ENCODE measurements around the gene NCKAP5L.
A peak's percentile ranks its signal among the peaks of the same experiment; 100 is the strongest.
"Not testable (repeated sequence)": the region's sequence is repeated elsewhere in the genome, so short reads cannot be mapped to it uniquely, and the experiment has no call there.

The NCKAP5L gene
- 12.6 to 28.6 (median 17.8) reads per million in 9 experiments for total RNA-seq

GRCh38 chr12:49828133-49829091 lies at the start of gene NCKAP5L:
Gene NCKAP5L (minus strand): TSS chr12:49828413. CDS start chr12:49804044, 24,369 bp downstream.
- peak; percentile 89 for ATAC-seq (replicated peaks)
- Mint-ChIP-seq H3K4me1 (ENCODE audit: low read depth in 2 of 2) (peaks cover 17 to 25% of the 10 kb centered on the region in 2 donors), H3K9me3 (no peaks in the 10 kb centered on the region), H3K27me3 (peaks cover 0 to 8% of the 10 kb centered on the region in 2 donors), H3K4me3 (peak within 1 kb of the TSS; percentile 79 to 84), H3K36me3 (ENCODE audit: insufficient read depth) (peaks cover 10% of the 10 kb centered on the region), H3K27ac (peak within 1 kb of the TSS; percentile 22 to 86)
- DNase-seq = peak; percentile 91

GRCh38 chr12:49877066-49877465 lies 48.9 kb upstream of the NCKAP5L start:
- no peak for DNase-seq
- Mint-ChIP-seq H3K9me3 (peaks cover 13 to 30% of the 10 kb centered on the region in 2 donors), H3K27ac (no peak overlapping the region), H3K36me3 (ENCODE audit: insufficient read depth) (peaks cover 2% of the 10 kb centered on the region), H3K4me1 (ENCODE audit: low read depth in 2 of 2) (peaks cover 5 to 6% of the 10 kb centered on the region in 2 donors), H3K4me3 (no peak overlapping the region), H3K27me3 (peaks cover 0 to 15% of the 10 kb centered on the region in 2 donors)
- no peak for ATAC-seq (replicated peaks)

DNA sequence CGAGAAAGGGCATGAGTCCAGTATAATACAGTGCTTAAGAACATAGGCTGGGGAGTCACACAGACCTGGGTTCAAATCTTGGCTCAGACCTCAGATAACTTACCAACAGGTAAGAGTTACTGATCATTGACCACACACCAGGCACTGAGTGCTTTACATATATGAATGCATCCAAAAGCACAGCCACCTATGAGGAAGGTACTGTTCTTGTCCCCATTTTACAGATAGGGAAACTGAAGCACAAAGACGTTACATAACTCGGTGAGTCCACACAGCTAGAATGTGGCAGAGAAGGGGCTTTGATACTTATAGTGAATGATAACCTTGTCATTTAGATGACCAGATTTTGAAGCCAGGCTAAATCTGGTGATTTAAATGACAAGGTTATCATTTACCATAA lies 47.9 kb upstream of the NCKAP5L start:
- DNase-seq (no peak), ATAC-seq (replicated peaks) (no peak)
- peaks cover 0 to 15% of the 10 kb centered on the region in 2 donors for H3K27me3 Mint-ChIP-seq
- H3K4me3 Mint-ChIP-seq = no peak overlapping the region
- H3K36me3 Mint-ChIP-seq (ENCODE audit: insufficient read depth) = peaks cover 2% of the 10 kb centered on the region
- H3K27ac Mint-ChIP-seq = no peak overlapping the region
- peaks cover 13 to 30% of the 10 kb centered on the region in 2 donors for H3K9me3 Mint-ChIP-seq
- H3K4me1 Mint-ChIP-seq (ENCODE audit: low read depth in 2 of 2) = peaks cover 5 to 6% of the 10 kb centered on the region in 2 donors

DNA sequence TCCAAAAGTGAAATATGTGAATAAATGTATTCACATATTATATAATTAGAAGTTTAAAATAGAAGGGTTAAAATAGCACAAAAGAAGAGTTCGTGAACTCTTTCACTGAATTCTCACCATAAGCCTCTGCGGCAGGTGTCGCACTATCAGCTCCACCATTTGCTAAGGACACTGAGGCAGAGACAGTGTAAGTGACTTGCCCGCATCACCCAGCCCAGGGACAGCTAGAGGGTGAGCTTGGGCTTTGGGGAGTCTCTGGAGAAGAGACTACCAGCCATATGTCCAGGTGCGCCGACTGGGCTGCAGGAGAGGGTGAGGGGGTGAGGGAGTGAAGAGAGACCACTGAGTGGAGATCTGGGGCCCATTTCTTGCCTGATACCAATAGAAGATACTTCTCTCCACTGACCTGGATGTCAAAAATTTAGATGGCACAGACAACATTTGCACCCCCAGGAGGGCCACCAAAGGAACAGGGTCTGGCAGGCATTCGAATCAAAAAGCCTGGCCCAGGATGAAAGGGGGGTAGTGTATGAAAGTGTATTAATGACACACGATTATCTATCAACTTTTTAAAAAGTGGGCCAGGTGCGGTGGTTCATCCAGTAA lies 47.0 kb upstream of the NCKAP5L start:
- Mint-ChIP-seq H3K4me1 (ENCODE audit: low read depth in 2 of 2) (peaks cover 3 to 5% of the 10 kb centered on the region in 2 donors), H3K4me3 (no peak overlapping the region), H3K9me3 (peaks cover 13 to 26% of the 10 kb centered on the region in 2 donors), H3K27me3 (peaks cover 0 to 15% of the 10 kb centered on the region in 2 donors), H3K36me3 (ENCODE audit: insufficient read depth) (peaks cover 2% of the 10 kb centered on the region), H3K27ac (no peak overlapping the region)
- DNase-seq = no peak
- no peak for ATAC-seq (replicated peaks)

GRCh38 chr12:49874142-49874897 lies 46.1 kb upstream of the NCKAP5L start:
- peaks cover 0 to 15% of the 10 kb centered on the region in 2 donors for H3K27me3 Mint-ChIP-seq
- H3K4me3 Mint-ChIP-seq = no peak overlapping the region
- H3K36me3 Mint-ChIP-seq (ENCODE audit: insufficient read depth) = peaks cover 2% of the 10 kb centered on the region
- H3K27ac Mint-ChIP-seq = no peak overlapping the region
- no peak for DNase-seq
- H3K4me1 Mint-ChIP-seq (ENCODE audit: low read depth in 2 of 2) = no peaks in the 10 kb centered on the region
- H3K9me3 Mint-ChIP-seq = peaks cover 12 to 18% of the 10 kb centered on the region in 2 donors
- ATAC-seq (replicated peaks) = no peak

GRCh38 chr12:49873361-49873934 lies 45.2 kb upstream of the NCKAP5L start:
- Mint-ChIP-seq H3K36me3 (ENCODE audit: insufficient read depth) (no peaks in the 10 kb centered on the region), H3K4me1 (ENCODE audit: low read depth in 2 of 2) (no peaks in the 10 kb centered on the region), H3K27me3 (peaks cover 0 to 15% of the 10 kb centered on the region in 2 donors), H3K4me3 (no peak overlapping the region), H3K27ac (no peak overlapping the region), H3K9me3 (peaks cover 6 to 9% of the 10 kb centered on the region in 2 donors)
- no peak for DNase-seq
- ATAC-seq (replicated peaks) = no peak

- Mint-ChIP-seq H3K4me3 (no peak overlapping the region), H3K27ac (no peak overlapping the region), H3K27me3 (peaks cover 2 to 18% of the 10 kb centered on the region in 2 donors), H3K9me3 (peaks cover 2 to 3% of the 10 kb centered on the region in 2 donors), H3K36me3 (ENCODE audit: insufficient read depth) (no peaks in the 10 kb centered on the region), H3K4me1 (ENCODE audit: low read depth in 2 of 2) (peaks cover under 1% of the 10 kb centered on the region in 2 donors)
- ATAC-seq (replicated peaks) (no peak), DNase-seq (no peak)
Observed at GRCh38 chr12:49872781-49873181, 44.6 kb upstream of the NCKAP5L start.

DNA sequence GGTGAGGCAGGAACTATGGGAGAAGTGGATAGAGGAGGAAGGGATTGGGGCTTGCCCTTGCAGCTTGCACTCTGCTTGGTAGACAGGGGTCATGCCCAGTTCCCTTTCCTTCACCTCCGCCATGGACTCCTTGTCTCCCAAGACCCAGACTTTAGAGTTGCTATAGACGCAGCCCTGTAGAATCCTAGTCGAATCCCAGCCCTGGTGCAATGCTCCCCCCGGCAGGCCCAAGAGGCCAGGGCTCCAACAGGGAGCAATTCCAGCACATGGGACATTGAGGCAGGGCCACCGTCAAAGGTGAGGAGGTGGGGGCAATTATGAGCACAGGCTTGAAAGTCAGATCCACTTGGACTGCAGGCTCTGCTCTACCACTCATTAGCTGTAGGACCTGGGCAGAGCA lies 44.2 kb upstream of the NCKAP5L start:
- ATAC-seq (replicated peaks) (no peak), DNase-seq (no peak)
- Mint-ChIP-seq H3K4me3 (no peak overlapping the region), H3K36me3 (ENCODE audit: insufficient read depth) (no peaks in the 10 kb centered on the region), H3K9me3 (no peaks in the 10 kb centered on the region), H3K27ac (no peak overlapping the region), H3K4me1 (ENCODE audit: low read depth in 2 of 2) (peaks cover 3% of the 10 kb centered on the region in 2 donors), H3K27me3 (peaks cover 5 to 21% of the 10 kb centered on the region in 2 donors)

DNA sequence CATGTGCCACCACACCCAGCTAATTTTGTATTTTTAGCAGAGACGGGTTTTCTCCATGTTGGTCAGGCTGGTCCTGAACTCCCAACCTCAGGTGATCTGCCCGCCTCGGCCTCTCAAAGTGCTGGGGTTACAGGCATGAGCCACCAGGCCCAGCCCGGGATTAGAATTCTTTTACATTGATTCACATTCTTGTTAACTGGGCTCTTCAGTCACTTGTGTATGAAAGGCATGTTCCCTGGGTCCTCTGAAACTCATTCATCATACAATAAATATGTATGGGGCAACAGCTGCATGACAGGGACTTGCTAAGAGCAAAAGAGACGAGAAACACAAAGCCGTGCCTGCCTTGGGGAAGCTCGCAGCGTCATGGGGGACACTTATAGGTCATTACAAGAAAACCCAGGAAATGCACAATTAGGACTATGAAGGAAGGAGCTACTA lies 43.6 kb upstream of the NCKAP5L start:
- ATAC-seq (replicated peaks); H3K36me3 Mint-ChIP-seq (ENCODE audit: insufficient read depth); H3K4me1 Mint-ChIP-seq (ENCODE audit: low read depth in 2 of 2); H3K27ac Mint-ChIP-seq; DNase-seq; H3K4me3 Mint-ChIP-seq; H3K9me3 Mint-ChIP-seq: not testable (repeated sequence)
- H3K27me3 Mint-ChIP-seq = peaks cover 5 to 21% of the 10 kb centered on the region in 2 donors

DNA sequence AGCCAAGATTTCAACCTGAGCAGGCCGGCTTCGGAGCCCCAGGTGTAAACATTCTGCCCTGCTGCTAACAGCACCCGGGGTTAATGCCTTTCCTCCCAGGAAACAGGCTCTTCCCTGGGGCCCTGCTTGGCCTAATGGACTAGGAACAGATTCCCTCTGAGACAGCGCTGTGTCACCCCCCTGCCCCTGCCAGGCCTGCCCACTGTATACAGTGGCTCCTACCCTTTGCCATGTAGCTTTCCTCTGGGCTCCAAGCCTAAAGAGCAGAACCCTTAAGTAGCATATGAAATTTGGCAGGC lies 43.0 kb upstream of the NCKAP5L start:
- Mint-ChIP-seq H3K27ac (no peak overlapping the region), H3K27me3 (peaks cover 5 to 21% of the 10 kb centered on the region in 2 donors), H3K4me3 (no peak overlapping the region), H3K36me3 (ENCODE audit: insufficient read depth) (no peaks in the 10 kb centered on the region), H3K9me3 (no peaks in the 10 kb centered on the region), H3K4me1 (ENCODE audit: low read depth in 2 of 2) (peaks cover 3% of the 10 kb centered on the region in 2 donors)
- ATAC-seq (replicated peaks) (no peak), DNase-seq (no peak)

GRCh38 chr12:49870501-49871262 lies 42.5 kb upstream of the NCKAP5L start:
- DNase-seq (no peak), ATAC-seq (replicated peaks) (no peak)
- Mint-ChIP-seq H3K9me3 (no peaks in the 10 kb centered on the region), H3K4me3 (no peak overlapping the region), H3K27me3 (peaks cover 8 to 21% of the 10 kb centered on the region in 2 donors), H3K27ac (no peak overlapping the region), H3K4me1 (ENCODE audit: low read depth in 2 of 2) (peaks cover 3% of the 10 kb centered on the region in 2 donors), H3K36me3 (ENCODE audit: insufficient read depth) (no peaks in the 10 kb centered on the region)

- H3K9me3 Mint-ChIP-seq = no peaks in the 10 kb centered on the region
- H3K27me3 Mint-ChIP-seq = peaks cover 11 to 20% of the 10 kb centered on the region in 2 donors
- no peak overlapping the region for H3K4me3 Mint-ChIP-seq
- H3K4me1 Mint-ChIP-seq (ENCODE audit: low read depth in 2 of 2) = peaks cover 3% of the 10 kb centered on the region in 2 donors
- ATAC-seq (replicated peaks) (no peak), DNase-seq (no peak)
- no peak overlapping the region for H3K27ac Mint-ChIP-seq
- H3K36me3 Mint-ChIP-seq (ENCODE audit: insufficient read depth) = no peaks in the 10 kb centered on the region
Observed at GRCh38 chr12:49869816-49870500, 41.7 kb upstream of the NCKAP5L start.
